Stomach (tissue), 4 donors: ENCODE results near the gene TAT.

Experiments
- POLR2A ChIP-seq, 4 donors: fragments of 450-650 bp; IDR thresholded peaks; one replicate each; pipeline ENCODE4 v1.6.1; 2016; ENCODE audit warnings: antibody characterized with exemption in 4 of 4, control low read depth in 2 of 4, mild to moderate bottlenecking in 1 of 4, moderate library complexity in 1 of 4
- TF ChIP-seq, protein P1 (sequence below), 7 experiments: fragments of 450-650 bp in 4 of 7; fragments of 200-600 bp in 3 of 7; sonication (generic) in 3 of 7; IDR thresholded peaks; one replicate each; pipeline ENCODE4 v1.5.1; 2016 to 2019; ENCODE audit warnings: antibody characterized with exemption in 7 of 7, control low read depth in 2 of 7, mild to moderate bottlenecking in 1 of 7

DNA sequence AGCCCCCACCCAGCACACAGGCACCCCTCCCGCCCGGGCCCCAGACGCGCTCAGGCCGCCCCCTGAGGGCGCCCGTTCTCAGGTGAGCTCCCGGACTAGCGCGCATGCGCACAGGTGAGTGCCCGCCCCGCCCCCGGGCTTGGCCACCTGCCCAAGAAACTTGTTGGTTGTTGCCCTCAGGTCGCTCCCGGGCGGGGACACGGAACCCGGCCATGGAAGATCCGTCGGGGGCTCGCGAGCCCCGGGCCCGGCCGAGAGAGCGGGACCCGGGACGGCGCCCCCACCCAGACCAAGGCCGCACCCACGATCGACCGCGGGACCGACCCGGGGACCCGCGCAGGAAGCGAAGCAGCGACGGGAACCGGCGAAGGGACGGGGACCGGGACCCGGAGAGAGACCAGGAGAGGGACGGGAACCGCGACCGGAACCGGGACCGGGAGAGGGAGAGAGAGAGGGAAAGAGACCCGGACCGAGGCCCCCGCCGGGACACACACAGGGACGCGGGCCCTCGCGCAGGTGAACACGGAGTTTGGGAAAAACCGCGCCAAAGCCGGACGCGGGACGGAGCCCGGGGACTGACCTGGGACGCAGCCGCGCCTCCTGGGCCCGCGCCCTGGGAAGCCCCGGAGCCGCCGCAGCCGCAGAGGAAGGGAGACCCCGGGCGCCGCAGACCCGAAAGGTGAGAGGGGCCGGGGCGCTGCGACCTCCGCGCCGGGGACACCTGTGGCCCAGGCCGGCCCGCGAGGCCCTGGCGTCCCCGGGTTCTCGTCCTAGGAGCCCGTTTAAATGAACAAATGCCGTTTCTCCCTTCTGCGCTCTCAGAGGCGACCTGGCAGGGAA is 49.3 kb upstream of the TAT start, which contains the start of gene MARVELD3:
- TF ChIP-seq, protein P1, sequence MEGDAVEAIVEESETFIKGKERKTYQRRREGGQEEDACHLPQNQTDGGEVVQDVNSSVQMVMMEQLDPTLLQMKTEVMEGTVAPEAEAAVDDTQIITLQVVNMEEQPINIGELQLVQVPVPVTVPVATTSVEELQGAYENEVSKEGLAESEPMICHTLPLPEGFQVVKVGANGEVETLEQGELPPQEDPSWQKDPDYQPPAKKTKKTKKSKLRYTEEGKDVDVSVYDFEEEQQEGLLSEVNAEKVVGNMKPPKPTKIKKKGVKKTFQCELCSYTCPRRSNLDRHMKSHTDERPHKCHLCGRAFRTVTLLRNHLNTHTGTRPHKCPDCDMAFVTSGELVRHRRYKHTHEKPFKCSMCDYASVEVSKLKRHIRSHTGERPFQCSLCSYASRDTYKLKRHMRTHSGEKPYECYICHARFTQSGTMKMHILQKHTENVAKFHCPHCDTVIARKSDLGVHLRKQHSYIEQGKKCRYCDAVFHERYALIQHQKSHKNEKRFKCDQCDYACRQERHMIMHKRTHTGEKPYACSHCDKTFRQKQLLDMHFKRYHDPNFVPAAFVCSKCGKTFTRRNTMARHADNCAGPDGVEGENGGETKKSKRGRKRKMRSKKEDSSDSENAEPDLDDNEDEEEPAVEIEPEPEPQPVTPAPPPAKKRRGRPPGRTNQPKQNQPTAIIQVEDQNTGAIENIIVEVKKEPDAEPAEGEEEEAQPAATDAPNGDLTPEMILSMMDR (IDR thresholded peaks at IDR 0.05) = no peak
- TF ChIP-seq POLR2A (IDR thresholded peaks at IDR 0.05) = no peak
